Stimulated activated CD8-positive, alpha-beta memory T cell treated with anti-CD3 and anti-CD28 coated beads, Interleukin-4, amount 100 ng/mL, for 24 hours (primary cell): ENCODE data around the gene PRCC.
"Not testable (repeated sequence)": the region's sequence is repeated elsewhere in the genome, so short reads cannot be mapped to it uniquely, and the experiment has no call there.

ENCODE experiments used
- DNase-seq: peaks from one replicate; pipeline ENCODE4 v3.0.0-alpha.2; 2020; ENCODE audit warnings: low read depth

The PRCC gene

GRCh38 chr1:156744786-156745419 is 22.4 kb upstream of the PRCC start:
- no peak for DNase-seq

DNA sequence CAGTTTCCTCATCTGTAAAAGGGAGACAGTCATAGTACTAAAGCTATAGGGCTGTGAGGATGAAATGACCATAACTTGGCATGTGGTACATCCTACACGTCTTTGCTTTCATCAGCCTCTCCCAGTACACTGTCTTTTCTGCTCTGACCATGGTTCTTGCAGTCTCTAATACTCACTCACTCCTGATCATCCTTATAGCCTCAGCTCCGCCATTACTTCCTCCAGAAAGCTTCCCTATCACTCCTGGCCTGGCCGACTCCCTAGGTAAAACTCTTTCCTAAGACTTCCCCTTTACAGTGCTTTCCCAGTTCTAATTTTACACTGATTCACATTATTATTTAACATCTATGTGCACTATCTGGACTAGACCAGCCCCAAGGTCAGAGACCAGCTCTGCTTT is 21.5 kb upstream of the PRCC start:
- no peak for DNase-seq

DNA sequence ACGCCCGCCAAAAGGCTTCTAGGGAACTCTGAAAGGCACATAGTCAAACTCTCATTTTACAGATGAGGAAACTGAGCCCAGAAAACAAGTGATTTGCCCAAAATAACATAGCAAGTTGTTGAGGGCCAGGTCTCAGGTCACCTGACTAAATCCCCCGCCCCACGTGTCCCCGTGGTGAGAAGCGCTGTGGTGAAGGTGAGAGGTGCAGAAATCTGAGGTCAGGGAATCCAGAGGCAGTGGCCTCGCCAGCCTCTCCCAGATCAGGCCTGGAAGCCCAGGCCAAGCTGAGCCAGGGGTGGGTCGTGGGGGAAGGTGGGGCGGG is 21.0 kb upstream of the PRCC start:
- no peak for DNase-seq

- DNase-seq: peak; percentile 66
These were observed 20.4 kb upstream of the PRCC start for GRCh38 chr1:156746728-156747631.

- no peak for DNase-seq
These were observed 19.3 kb upstream of the PRCC start for GRCh38 chr1:156747742-156748669.

- no peak for DNase-seq
These were observed 18.5 kb upstream of the PRCC start for GRCh38 chr1:156748670-156749418.

DNA sequence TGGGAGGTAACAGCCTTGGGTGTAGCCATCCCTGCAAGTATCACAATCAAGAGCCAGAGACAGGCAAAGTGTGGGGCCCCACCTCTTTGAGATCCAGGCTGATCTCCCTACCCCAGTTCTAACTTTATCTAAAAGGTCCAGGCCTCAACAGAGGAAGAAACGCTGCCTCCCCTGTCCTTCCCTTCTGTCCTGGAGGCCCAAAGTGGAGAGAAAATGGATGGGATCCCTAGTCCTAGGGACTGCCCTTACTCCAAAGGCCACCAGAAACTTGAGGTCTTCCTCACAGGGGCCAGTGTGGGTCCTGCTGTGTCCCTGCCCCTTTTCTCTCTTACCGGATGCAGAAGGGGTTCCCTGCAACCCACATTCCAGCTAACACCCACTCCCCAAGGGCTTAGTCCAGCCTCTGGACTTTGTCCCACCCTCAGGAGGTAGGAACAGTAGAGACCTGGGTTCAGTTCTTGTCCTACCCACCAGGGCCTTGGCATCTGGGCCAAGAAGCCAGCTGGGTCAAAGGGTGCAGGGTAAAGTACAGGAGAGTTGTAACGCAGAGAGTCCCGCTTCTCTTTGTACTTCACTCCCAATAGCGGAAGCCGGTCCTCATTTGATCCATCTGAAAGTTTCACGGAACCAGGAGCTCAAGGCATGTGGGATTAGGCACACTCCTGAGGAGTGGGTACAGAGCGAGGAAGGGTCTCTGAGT is 17.8 kb upstream of the PRCC start:
- no peak for DNase-seq

- no peak for DNase-seq
These were observed 17.1 kb upstream of the PRCC start for GRCh38 chr1:156750191-156750672.

DNA sequence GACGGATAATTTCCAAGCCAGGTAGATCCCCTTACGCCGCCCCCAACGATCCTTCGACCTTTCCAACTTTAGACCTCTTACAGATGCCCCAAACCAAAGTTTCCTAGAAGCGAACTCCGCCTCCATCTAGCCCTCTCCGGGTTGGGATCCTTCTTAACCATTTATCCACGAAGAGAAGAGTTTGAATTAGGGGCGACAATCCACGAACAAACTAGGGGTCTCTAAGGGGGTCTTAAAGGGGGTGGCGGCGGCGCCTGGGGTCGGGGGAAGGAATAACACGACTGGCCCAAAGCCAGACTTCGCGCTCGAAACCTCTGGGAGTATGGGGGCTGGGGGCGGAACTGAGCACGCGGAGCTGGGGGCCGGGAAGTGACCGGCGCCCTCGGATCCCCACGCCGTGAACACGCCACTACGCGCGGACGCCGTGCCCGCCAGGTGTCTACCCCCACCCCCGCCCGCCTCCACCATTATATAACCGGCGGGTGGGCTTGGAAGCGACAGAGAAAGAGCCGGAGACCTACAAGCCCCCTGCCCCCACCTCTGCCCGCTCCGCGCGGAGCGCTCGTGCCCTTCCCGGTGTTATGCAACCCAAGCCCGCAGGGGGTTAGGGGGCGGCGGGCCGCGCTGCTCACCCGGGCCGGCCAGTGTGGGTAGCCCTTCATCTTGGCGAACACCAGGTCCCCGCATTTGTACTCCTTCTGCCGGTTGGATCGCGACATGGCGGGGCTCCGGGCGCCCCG is 16.5 kb upstream of the PRCC start:
- DNase-seq: no peak

DNA sequence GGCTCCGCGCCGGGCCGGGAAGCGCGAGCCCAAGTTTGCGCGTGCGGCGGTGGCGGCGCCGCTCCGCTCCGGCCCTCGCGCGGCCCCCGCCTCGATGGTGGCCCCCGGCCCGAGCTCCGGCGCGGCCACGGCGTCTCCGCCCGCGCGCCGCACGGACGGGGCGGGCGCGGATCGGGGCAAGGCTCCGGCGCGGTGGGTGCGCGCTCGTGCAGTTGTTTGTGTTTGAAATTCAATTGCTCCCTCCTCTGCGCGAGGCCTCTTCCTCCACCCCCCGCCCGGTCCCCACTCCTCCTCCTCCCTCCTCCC is 15.9 kb upstream of the PRCC start, which contains the start of gene HDGF:
TSS of gene HDGF (minus strand) at position 225 of the 306 bp plus-strand sequence. CDS start 246 bp downstream, outside the sequence.
- no peak for DNase-seq

DNA sequence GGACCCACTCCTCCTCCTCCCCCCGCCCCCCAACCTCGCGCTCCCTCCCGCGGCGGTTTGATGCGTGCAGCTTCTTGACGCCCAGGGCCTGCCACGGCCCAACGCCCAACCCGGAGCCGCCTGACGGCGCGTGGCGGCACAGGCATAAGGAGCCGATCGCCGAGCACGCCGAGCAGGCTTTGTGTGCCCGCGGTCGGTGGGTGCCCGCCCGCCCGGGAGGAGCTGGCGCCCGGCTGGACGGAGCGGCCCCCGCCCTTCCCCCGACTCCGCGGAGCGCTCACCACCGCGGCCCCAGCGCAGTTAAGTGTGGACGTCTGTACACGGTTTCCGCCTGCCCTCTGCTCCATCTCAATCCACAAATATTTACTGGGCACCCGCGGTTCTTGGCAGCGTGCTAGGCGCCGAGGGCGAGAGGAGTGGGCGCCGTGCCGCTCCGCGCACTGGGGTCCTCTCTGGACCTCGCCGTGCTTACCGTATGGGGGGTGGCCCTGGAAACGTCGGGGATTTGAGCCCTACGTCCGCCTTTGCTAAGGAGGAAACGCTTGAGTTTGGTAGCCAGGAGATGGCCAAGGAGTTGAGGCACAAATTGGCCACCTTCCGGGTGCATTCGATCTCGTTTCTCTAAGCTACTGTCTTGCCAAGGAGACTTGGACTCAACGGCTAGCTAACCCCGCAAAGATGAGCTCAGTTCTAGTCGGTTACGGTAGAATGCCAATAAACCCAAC is 15.4 kb upstream of the PRCC start:
- DNase-seq: peak; percentile 98

- no peak for DNase-seq
These were observed 14.4 kb upstream of the PRCC start for GRCh38 chr1:156752843-156753482.

- no peak for DNase-seq
These were observed 13.1 kb upstream of the PRCC start for GRCh38 chr1:156754219-156754618.

GRCh38 chr1:156755527-156755950 is 11.8 kb upstream of the PRCC start:
- DNase-seq: no peak

GRCh38 chr1:156756355-156756754 is 11.0 kb upstream of the PRCC start:
- no peak for DNase-seq

DNA sequence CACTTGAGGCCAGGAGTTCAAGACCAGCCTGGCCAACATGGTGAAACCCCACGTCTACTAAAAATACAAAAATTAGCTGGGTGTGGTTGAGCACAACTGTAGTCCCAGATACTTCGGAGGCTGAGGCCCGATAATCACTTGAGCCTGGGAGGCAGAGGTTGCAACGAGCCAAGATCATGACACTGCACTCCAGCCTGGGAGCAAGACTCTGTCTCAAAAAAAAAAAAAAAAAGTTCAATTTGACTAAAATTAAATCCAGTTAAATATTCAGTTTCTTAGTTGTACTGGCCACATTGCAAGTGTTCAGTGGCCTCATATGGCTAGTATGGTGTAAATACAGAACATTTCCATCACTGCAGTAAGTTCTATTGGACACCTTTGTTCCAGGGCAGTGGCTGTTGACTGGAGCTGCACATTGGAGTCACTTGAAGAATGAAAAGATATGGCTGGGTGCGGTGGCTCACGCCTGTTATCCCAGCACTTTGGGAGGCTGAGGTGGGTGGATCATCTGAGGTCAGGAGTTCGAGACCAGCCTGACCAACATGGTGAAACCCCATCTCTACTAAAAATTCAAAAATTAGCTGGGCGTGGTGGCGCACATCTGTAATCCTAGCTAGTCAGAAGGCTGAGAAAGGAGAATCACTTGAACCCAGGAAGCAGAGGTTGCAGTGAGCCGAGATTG is 9.6 kb upstream of the PRCC start:
- not testable (repeated sequence) for DNase-seq

DNA sequence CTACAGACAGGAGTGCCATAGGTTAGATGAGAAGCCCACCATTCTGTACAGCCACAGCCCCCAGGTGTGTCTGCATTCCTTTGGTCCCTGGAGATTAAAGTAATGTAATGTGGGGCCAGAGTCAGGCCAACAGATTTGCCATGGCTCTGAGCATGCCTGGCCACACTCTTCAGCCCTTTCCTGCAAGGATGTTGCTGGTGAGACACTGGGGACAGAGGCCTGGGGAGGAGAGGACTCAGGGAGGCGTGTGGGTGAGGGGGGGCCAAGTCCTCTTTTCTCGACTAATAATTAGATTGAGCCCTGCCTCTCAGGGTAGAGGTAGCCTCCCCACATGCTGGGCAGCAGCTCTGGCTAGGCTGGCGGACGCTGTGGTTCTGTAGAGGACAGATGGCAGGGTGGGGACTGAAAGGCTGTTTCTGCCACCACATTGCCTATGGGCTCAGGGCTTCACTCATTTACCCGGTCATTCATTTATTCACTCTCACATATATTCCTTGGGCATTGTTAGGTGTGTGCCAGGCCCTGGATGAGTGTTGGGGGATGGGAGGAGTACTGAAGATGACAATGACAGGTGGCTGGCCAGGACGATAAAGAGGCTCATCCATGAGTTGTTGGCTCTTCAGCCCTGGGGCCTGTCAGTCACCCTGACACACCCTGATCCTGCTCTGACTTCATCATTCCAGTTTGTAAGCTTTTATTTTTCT is 7.1 kb upstream of the PRCC start:
- no peak for DNase-seq

DNA sequence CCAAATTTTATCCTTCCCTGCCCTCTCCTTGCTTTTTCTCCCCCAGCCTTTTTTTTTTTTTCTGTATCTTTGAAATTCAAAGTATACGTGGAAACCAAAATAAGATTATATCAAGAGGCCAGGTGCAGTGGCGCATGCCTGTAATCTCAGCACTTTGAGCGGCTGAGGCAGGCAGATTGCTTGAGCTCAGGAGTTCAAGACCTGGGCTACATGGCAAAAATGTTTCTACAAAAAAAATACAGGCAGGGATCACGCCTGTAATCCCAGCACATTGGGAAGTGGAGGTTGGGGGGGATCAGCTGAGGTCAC is 6.6 kb upstream of the PRCC start:
- no peak for DNase-seq
